GM12801 (cell line): ENCODE measurements around the gene WHRN.

ENCODE experiments used
- CTCF ChIP-seq: IDR thresholded peaks from one replicate; pipeline ENCODE4 v1.5.1; 2011; ENCODE audit warnings: control low read depth; ENCODE audit not compliant: insufficient read length; ENCODE audit errors: extremely low read depth

The WHRN gene

GRCh38 chr9:114371343-114371944 lies 133.8 kb downstream of the WHRN start:
- TF ChIP-seq CTCF = no peak

- TF ChIP-seq CTCF = no peak
Measured at GRCh38 chr9:114370968-114371320, 134.3 kb downstream of the WHRN start.

DNA sequence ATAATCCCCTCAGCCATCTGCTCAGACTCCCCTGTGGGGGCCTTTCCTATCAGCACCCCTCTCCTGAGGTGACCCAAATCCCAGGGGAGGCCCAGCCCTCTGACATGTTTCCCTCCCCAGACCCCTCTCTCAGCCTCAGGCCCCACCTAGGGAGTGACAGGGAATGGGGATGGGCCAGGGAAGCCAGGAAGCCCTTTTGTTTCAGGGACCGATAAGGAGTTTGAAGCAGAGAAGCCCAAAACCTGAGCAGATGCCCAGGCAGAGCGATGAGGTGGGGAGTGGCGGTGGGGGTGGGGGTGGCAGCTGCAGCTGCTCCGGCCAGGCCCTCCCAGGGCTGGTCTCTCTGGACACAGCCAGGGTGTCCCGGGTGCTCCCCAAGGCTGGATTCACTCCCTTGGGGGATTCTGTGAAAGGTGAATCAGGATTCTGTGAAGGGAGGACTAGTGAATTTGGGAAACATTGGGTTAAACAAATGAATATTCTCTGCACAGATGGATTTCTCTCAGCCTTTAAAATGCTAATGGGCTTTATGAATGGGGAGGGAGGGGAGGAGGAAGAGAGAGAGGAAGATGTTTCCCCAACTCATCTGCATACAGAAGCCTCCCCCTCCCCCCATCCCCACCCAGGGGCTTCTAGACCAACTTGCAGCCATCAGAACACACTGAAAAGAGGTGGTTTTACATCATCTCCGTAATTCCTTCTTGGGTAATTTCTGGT lies 134.9 kb downstream of the WHRN start:
- TF ChIP-seq CTCF = no peak

DNA sequence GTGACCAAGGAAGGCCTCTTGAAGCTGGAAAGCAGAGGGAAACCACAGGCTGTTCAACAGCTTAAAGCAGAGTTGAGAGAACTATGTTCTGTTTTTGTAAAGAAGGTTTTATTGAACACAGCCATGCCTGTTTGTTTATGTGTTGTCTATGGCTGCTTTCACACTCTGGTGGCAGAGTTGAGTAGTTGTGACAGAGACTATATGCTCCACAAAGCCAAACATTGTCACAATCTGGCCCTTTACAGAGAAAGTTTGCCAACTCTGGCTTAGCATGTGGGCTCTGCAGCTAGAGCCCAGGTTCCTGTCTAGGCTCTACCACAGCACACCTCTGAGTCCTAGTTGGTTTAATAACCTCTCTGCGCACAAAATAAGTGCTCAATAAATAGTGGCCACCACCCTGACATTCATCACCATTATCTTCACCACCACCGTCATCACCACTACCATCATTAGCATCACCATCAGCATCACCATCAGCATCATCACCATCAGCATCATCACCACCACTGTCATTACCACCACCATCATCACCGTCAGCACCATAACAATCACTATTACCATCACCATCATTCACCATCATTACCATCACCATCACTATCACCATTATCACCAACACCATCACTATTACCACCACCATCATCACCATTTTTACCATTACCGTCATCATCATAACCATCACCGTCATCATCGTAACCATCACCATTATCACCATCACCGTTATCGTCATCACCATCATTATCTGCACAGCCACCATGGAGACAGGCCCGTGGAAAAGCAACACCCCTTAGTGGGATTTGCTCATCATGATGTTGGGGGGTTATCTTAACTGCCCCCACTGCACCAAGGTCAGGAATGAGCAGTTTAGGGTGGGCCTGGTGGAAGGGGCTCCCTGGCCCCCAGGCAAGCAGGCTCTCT lies 135.8 kb downstream of the WHRN start:
- no peak for TF ChIP-seq CTCF

DNA sequence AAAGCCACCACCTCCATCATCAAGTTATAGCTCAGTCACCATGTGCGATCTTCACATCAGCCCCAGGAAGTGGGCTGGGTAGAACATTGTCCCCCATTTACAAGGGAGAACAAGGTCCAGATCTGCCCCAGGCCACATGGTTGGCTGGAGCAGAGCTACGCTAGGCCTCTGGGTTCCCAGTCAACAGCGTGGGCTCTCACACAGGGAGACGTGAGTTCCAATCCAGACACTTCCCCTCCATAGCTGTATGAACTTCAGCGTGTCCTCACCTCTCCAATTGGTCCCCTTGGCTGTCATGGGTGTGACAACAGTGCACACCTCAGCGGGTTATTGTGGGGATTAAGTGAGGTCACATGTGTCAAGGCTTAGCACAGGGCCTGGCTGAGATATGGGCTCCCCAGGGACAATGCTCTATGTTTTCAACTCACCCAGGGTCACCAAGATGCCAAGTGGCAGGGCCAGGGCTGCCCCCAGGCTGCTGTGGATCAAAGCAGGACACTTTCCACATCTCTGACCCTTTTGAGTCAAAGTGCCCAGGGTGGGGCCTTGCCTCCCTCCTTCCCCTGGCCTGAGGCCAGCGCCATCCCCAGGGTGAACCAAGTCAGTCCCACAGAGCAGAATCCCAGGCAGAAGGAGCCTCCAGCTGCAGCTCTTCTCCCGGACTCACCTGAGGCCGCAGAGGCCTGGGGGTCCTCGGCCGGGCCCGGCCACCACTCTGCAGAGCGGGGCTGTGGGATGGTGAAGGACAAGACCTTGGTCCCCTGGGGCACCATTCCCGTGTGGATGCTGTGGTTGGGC lies 137.3 kb downstream of the WHRN start:
- no peak for TF ChIP-seq CTCF

- no peak for TF ChIP-seq CTCF
Measured at GRCh38 chr9:114367366-114367765, 137.9 kb downstream of the WHRN start.
